Activated CD8-positive, alpha-beta memory T cell treated with anti-CD3 and anti-CD28 coated beads, Interleukin-2, amount 50 U/mL, for 48 hours (primary cell): ENCODE results near the gene KRT28.

Experiments
- DNase-seq: peaks from one replicate; pipeline ENCODE4 v3.0.0-alpha.2; 2020

KRT28 gene, protein sequence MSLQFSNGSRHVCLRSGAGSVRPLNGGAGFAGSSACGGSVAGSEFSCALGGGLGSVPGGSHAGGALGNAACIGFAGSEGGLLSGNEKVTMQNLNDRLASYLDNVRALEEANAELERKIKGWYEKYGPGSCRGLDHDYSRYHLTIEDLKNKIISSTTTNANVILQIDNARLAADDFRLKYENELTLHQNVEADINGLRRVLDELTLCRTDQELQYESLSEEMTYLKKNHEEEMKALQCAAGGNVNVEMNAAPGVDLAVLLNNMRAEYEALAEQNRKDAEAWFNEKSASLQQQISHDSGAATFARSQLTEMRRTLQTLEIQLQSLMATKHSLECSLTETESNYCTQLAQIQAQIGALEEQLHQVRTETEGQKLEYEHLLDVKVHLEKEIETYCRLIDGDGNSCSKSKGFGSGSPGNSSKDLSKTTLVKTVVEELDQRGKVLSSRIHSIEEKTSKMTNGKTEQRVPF

GRCh38 chr17:40799859-40800258, at the start of gene KRT28:
TSS of gene KRT28 (minus strand) at chr17:40799959. CDS start at chr17:40799893, 66 bp downstream.
- DNase-seq: no peak

DNA sequence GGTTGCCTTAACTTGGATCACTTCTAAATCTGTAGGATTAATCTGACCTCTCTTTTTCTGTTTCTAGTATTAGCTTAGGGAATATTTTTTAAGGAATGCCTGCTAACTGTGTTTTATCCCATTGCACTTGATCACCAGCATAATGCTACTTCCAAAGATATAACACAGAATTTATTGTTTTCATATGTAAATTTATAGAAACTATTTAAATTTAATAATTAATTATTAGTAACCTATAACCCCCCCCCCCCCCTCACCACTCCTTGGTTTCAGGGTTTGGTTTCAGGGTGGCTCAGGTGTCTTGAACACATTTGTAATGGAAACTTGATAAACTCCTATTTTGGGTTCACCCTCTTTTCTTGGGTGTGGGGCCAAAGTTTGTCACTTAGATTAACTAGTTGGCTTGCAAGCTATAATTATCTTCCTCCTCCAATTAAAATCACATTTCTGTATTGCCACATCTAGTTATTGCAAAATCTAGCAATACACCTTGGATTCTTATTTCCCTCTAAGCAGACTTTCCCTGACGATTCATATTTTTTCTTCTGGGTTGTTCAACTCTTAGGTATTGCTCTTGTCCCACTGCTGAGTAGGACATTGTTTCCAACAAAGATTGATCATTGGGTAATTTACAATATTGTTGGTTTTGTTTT, 49.0 kb upstream of the KRT28 start:
- no peak for DNase-seq

- no peak for DNase-seq
Measured at GRCh38 chr17:40846515-40847144, 46.9 kb upstream of the KRT28 start.

- DNase-seq: no peak
Measured at GRCh38 chr17:40844671-40845107, 44.9 kb upstream of the KRT28 start.

GRCh38 chr17:40843242-40843641, 43.5 kb upstream of the KRT28 start:
- DNase-seq: no peak

DNA sequence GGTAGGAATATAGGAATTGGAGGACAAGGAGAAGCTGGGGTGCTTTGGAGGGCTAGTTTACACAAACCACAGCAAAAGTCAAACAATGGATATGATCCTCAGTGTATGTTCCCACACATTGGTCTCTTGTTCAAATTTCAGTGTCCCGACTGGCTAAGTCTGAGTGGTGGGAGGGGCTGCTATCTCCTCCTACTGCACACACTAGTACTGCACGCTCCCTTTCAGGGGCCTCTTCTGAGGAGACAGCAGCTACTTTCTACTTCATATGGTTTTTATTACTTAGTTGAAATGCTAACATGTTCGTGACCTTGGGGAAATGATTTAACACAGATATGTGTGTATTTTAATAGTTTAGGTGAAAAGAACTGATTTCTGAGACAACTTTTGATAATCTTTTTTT, 41.5 kb upstream of the KRT28 start:
- DNase-seq: no peak

DNA sequence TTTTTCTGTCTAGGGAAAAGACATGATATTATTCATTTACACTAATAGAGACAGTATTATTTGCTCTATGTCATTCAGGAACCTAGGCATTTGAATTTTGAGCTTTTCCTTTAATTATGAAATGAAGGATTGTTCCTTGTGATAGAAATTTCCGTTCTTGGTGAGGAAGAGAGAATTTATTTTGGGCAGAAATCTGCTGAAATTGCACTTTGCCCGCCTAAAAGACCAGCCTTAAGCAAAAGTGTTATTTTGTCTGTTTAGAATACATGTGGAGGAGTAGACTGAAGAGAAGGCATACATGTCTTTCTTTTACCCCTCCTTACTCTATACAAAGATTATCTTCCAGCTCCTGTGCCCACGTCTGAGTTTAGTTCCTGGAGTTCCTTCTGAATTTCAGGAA, 39.4 kb upstream of the KRT28 start:
- no peak for DNase-seq

DNA sequence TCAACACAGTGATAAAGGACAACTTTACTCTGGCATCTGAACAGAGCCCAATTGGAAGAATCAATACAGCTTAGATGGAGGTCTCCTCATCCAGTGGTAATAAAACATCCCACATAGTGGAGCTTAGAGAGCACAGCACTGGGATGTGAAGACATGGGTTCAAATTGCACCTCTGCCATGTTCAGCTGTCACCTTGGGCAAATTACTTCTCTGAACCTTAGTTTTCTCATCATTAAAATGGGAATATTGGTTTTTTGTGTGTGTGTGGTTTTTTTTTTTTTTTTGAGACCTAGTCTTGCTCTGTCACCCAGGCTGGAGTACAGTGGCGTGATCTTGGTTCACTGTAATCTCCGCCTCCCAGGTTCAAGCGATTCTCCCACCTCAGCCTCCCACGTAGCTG, 36.3 kb upstream of the KRT28 start:
- DNase-seq: no peak

- DNase-seq: no peak
Measured at GRCh38 chr17:40833882-40834281, 34.1 kb upstream of the KRT28 start.

DNA sequence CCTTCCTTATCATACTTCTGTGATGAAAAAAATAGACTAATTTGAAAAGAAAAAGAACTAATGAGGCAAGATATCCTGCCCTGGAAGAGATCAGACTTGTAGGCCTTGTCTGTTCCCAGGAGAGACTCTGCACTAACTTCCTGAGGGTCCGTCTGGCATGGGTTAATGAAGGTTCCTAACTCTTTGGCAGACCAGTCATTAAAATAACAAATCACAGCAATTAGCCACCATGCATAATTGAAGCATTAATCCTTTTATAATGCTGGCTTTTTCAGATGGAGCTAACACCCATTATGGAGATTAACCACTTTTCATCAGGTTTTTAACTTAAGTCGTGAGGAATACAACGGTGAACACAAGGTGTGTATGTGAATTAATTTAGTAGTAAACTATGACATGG, 33.1 kb upstream of the KRT28 start:
- DNase-seq: no peak

DNA sequence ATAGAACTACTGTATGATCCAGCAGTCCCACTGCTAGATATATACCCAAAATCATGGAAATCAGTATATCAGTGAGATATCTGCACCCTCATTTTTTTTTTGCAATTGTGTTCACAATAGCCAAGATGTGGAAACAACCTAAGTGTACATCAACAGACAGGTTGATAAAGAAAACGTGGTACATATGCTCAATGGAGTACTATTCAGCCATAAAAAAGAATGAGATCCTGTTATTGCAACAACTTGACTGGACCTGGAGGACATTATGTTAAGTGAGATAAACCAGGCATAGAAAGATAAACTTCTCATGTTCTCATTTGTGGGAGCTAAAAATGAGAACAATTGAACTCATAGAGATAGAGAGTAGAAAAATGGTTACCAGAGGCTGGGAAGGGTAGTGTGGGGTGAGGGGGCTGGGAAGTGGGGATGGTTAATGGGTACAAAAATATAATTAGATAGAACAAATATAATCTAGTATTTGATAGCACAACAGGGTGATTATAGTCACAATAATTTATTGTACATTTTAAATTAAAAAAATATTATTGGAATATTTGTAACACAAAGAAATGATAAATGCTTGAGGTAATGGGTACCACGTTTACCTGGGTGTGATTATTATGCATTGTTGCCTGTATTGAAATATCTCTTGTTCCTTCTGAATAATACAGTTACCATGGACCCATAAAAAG, 30.5 kb upstream of the KRT28 start:
- DNase-seq: no peak

GRCh38 chr17:40828454-40829044, 28.8 kb upstream of the KRT28 start:
- no peak for DNase-seq

GRCh38 chr17:40827746-40828453, 28.1 kb upstream of the KRT28 start:
- no peak for DNase-seq

- no peak for DNase-seq
Measured at GRCh38 chr17:40825599-40825998, 25.8 kb upstream of the KRT28 start.

DNA sequence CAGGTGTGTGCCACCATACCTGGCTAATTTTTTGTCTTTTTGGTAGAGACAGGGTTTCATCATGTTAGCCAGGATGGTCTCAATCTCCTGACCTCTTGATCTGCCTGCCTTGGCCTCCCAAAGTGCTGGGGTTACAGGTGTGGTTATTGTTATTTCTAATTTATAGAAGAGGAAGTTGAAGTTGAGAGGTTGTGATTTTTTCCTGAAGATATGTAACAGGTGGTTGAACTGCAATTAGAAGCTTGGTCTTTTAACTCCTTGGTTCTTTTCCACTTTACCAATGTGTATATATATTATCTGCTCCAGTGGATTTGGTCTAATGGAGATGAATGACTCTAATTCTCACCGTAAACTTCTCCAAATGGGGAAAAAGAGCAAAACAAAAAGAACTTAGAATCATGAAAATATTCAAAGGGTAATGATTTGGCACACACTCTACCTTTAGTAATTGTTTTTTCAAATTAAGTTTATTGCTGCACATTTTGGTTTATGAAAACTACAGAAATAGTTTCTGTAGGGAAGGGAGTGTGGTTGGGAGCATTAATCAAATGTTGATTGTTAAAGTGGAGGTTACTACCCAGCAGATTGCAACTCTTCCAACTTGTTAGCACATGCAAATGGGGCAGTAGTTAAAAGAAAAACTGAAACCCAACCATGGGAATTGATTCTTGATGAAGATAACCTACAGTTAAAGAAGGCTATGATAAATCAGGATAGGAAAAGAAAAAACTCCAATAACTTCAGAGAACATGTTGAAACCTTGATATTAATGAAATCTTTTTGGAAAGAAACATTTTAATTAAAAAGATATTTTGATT, 24.5 kb upstream of the KRT28 start:
- DNase-seq: no peak

DNA sequence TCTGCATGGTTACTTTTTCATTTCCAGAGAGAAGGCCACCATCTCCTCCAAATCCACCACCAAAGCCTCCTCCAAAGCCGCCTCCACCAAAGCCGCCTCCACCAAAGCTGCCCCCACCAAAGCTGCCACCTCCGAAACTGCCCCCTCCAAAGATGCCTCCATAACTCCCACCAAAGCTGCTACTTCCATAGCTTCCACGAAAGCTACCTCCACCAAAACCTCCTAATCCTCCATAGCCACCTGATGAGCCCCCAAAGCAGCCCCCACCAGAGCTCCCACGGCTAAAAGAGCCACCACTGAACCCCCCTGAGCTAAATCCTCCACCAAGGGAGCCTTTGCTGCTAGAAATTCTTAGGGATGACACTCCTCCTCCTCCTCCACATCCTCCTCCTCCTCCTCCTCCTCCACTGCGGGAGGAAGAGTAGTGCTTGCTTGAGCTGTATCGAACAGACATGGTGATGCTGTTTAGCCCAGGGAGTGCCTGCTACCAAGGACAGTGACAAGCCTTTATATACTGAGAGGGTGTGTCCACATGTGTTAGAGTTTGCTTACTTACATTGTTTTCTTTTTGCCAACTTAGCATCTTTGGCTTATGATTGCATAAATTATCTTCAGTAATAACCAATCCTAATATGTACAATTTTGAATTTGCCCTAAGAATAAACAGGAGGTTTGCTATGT, 22.5 kb upstream of the KRT28 start, which contains the start of gene KRT10:
Gene KRT10, minus strand, starts transcription at position 483 of the 681 bp plus-strand sequence. Its CDS starts 29 bp downstream, at position 454.
- DNase-seq: no peak

DNA sequence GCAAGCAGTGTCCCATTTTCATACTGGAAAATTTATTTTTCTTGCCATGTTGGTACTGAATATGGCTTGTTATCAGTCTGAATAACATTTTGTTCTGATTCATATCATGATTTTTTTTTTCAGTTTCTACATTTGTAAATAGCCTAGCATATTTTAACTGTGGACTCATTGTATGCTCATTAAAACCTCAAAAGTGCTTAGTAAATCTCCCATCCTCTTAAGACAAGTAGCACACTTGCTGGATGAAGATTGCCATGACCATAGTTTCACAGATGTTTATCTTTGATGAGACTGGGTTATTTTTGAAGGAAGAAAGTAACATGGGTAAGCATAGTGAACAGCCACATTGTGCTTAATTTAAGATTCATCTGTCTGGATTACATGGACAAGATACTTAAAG, 21.8 kb upstream of the KRT28 start:
- DNase-seq: no peak

DNA sequence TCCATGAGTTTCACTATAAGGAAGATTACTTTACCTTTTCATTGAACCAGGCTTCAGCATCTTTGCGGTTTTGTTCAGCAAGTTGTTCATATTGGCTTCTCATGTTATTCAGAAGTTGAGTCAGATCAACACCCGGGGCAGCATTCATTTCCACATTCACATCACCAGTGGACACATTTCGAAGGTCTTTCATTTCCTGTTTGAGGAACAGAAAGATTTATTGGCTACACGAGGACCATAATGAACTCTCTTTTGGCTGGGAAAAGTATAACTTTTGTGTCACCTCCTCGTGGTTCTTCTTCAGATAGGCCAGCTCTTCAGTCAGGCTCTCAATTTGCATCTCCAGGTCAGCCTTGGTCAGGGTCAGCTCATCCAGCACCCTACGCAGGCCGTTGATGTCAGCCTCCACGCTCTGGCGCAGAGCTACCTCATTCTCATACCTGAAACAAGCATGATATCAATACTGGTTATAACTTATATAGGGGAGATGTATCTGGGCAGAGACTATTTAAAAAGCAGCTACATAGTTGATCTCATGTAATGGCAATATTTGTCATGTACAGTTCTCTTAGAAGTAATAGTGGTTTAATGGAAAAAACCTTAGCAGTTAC, 20.6 kb upstream of the KRT28 start:
- DNase-seq: no peak

- DNase-seq: no peak
Measured at GRCh38 chr17:40819528-40820125, 19.9 kb upstream of the KRT28 start.
